Activated CD8-positive, alpha-beta T cell treated with anti-CD3 and anti-CD28 coated beads for 36 hours (primary cell): ENCODE measurements around the gene FAM227A. TPM values are rescaled to one million over a fixed set of nuclear protein-coding genes. Genes with fewer than 3 reads are reported as not detected.

Experiments used
- ATAC-seq: fragments of 200-7000 bp; cut with Tn5 transposase; one replicate; pipeline ENCODE4 v1.10.0; 2021; ENCODE audit warnings: mild to moderate bottlenecking, moderate library complexity
- CTCF ChIA-PET: fragments of 350-600 bp; sonication (Branson Sonifier 250); formaldehyde crosslinking; loops from one replicate; lab custom pipeline; 2021; ENCODE audit warnings: antibody characterized with exemption; lab: Charles Lee
- POLR2A ChIA-PET: fragments of 350-600 bp; sonication (Branson Sonifier 250); formaldehyde crosslinking; loops from one replicate; lab custom pipeline; 2021; ENCODE audit warnings: antibody characterized with exemption; lab: Charles Lee
- DNase-seq: peaks from one replicate; pipeline ENCODE4 v3.0.0-alpha.2; 2020
- H3K27ac Mint-ChIP-seq: one replicate; pipeline ENCODE4 v1.8.0; 2021; ENCODE audit warnings: mild to moderate bottlenecking, mixed read lengths
- H3K27me3 Mint-ChIP-seq: one replicate; pipeline ENCODE4 v1.8.0; 2021; ENCODE audit warnings: mixed read lengths
- H3K36me3 Mint-ChIP-seq: one replicate; pipeline ENCODE4 v1.8.0; 2021; ENCODE audit warnings: low read depth, mixed read lengths
- H3K4me1 Mint-ChIP-seq: one replicate; pipeline ENCODE4 v1.8.0; 2021; ENCODE audit warnings: low read depth, mixed read lengths
- H3K4me3 Mint-ChIP-seq: one replicate; pipeline ENCODE4 v1.8.0; 2021; ENCODE audit warnings: mild to moderate bottlenecking, moderate library complexity, mixed read lengths
- H3K9me3 Mint-ChIP-seq: one replicate; pipeline ENCODE4 v1.8.0; 2021; ENCODE audit warnings: mixed read lengths
- intact Hi-C: fragments of 100-400 bp; cut with micrococcal nuclease; formaldehyde crosslinking; loops from one replicate; pipeline ENCODE4 v1.10.0; 2022
- total RNA-seq, 2 experiments: library from RNA; stranded (reverse); gene quantifications; one replicate each; pipeline ENCODE4 v1.2.3, GENCODE V29; 2021
- TF ChIP-seq, protein P1 (sequence below): fragments of 200-600 bp; IDR thresholded peaks from one replicate; pipeline ENCODE4 v1.8.0; 2022; ENCODE audit warnings: antibody characterized with exemption, mild to moderate bottlenecking

FAM227A gene
- total RNA-seq, 2 experiments from 2014 or later = 0.74 to 1.1 TPM

DNA sequence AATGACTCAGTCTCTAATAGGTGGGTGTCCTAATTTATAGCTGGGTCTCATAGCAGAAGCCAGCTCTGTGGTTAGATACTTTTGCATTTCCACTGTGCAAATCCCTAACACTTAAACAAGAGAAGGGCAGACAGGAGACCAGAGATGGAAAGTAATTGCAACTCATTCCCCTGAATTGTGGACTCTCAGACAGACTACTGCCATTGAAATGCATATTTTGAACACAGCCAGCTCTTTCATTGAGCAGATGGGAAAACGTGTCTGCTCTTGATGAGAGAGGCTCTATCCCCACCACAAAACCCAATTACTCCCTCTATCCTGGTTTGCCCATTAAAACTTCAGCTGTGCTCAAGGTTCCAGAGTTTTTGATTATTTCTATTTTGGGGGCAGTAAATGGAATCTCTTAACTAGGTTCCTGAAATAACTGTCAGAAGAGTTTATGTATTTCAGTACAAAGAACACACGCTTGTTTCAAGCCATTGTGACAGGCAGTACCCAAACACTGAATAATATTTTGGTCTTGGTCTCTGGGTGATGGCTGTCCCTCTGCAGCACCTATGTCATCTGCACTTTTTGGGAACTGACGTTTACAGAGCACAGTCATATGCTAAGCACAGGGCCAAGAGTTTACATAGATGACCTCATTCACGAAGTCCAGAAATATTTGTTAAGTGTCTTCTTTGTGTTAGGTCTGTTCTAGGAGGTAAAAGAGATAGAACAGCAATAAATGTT is 41.7 kb downstream of the FAM227A start:
- TF ChIP-seq, protein P1, sequence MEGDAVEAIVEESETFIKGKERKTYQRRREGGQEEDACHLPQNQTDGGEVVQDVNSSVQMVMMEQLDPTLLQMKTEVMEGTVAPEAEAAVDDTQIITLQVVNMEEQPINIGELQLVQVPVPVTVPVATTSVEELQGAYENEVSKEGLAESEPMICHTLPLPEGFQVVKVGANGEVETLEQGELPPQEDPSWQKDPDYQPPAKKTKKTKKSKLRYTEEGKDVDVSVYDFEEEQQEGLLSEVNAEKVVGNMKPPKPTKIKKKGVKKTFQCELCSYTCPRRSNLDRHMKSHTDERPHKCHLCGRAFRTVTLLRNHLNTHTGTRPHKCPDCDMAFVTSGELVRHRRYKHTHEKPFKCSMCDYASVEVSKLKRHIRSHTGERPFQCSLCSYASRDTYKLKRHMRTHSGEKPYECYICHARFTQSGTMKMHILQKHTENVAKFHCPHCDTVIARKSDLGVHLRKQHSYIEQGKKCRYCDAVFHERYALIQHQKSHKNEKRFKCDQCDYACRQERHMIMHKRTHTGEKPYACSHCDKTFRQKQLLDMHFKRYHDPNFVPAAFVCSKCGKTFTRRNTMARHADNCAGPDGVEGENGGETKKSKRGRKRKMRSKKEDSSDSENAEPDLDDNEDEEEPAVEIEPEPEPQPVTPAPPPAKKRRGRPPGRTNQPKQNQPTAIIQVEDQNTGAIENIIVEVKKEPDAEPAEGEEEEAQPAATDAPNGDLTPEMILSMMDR = no peak
- H3K27me3 Mint-ChIP-seq = no peaks in the 10 kb centered on the region
- CTCF ChIA-PET = interaction anchor here (0.9 kb wide), 1 partner anchor 12 kb away, joined by 3 read pairs; no protein-coding TSS in a partner anchor
- no peak for ATAC-seq
- POLR2A ChIA-PET = interaction anchor here (0.9 to 1.1 kb wide), 2 partner anchors 10 to 77 kb away, joined by 3 read pairs; no protein-coding TSS in a partner anchor
- no peak overlapping the region for H3K27ac Mint-ChIP-seq
- DNase-seq = no peak
- intact Hi-C loops = no loop called here
- peaks cover 6% of the 10 kb centered on the region for H3K36me3 Mint-ChIP-seq
- H3K4me1 Mint-ChIP-seq = no peaks in the 10 kb centered on the region
- no peak overlapping the region for H3K4me3 Mint-ChIP-seq
- peaks cover 10% of the 10 kb centered on the region for H3K9me3 Mint-ChIP-seq

DNA sequence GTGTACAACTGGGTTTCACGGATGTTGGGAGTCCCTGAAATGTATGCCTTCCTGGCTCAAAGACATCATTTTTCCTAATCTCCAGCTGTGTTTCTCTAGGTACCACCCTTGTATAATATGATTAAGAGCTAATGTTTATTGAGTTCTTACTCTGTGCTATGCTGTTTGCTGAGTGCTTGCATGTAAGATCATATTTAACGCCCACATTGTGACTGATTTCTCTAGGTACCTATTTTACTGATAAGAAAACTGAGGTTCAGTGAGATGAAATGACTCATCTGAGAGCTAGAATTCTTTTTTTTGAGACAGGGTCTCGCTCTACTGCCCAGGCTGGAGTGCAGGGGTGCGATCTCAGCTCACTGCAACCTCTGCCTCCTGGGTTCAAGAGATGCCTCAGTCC is 42.6 kb downstream of the FAM227A start:
- intact Hi-C loops = no loop called here
- Mint-ChIP-seq H3K4me3 (no peak overlapping the region), H3K27ac (no peak overlapping the region), H3K36me3 (peaks cover 4% of the 10 kb centered on the region), H3K27me3 (no peaks in the 10 kb centered on the region), H3K9me3 (peaks cover 7% of the 10 kb centered on the region), H3K4me1 (no peaks in the 10 kb centered on the region)
- TF ChIP-seq, protein P1 = no peak
- ChIA-PET CTCF (interaction anchor here (0.7 to 0.9 kb wide), 2 partner anchors 13 to 648 kb away, joined by 3 read pairs; no protein-coding TSS in a partner anchor), POLR2A (interaction anchor here (0.5 to 0.9 kb wide), 4 partner anchors 11 to 453 kb away, joined by 3 to 4 read pairs (median 3); no protein-coding TSS in a partner anchor)
- no peak for ATAC-seq
- no peak for DNase-seq

DNA sequence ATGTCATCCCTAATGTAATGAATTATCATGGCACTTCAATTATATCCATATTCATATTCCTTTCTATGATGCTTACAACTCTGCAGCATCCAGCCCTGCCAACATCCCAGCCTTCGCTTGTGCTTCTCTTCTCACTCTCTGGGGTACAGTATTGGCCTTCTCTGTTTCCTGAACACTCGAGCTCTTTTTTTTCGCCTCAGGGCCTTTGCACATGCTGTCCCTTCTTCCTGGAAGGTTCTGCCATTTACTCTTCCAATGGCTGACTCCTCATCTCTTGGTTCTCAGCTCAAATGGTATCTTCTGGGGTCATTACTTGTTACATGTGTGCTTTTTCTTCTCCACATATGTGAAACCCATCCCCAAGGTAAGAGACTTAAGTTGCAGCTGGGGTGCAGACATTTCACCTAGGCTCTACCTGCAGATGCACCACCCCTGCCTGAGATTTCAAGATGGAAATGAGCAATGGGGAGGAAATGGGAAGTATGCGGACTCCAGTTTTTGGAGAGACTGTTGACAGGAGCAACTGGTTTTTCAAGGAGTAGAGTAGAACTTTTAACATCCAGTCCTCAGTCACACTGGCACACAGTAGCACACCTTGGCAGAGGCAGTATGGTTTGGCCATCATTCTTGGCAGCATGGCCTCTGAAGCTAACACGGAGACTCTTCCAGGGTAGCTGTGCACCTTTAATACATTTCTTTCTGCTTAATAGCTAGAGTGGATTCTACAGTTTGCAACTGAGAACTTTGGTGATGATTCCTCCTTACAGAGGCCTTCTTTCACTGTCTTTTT is 43.8 kb downstream of the FAM227A start:
- ChIA-PET POLR2A (interaction anchor here (0.7 to 1.6 kb wide), 4 partner anchors 8 to 213 kb away, joined by 3 read pairs; no protein-coding TSS in a partner anchor), CTCF (no interaction called here)
- TF ChIP-seq, protein P1 = no peak
- Mint-ChIP-seq H3K27ac (no peak overlapping the region), H3K9me3 (no peaks in the 10 kb centered on the region), H3K4me3 (no peak overlapping the region), H3K27me3 (no peaks in the 10 kb centered on the region), H3K4me1 (no peaks in the 10 kb centered on the region), H3K36me3 (no peaks in the 10 kb centered on the region)
- no peak for ATAC-seq
- intact Hi-C loops = no loop called here
- DNase-seq = no peak

DNA sequence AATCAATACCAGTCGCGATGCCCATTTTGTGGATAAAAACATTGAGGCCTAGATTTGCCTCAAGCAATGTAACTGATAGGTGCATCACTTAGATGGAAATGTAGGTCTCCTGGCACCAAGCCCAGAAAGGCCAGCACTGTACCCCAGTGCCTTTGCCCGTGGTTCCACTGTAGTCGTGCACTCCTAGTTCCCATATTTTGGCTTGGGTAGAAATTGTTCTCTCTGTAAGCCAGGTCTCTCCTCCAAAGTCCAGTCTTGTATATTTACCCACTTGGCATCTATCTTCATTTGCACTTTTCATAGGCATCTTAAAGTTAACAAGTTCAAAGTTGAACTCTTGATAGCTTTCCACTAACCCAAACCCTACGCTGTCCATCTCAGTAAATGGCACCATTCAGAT is 44.6 kb downstream of the FAM227A start:
- Mint-ChIP-seq H3K4me3 (no peak overlapping the region), H3K4me1 (no peaks in the 10 kb centered on the region), H3K27me3 (no peaks in the 10 kb centered on the region), H3K27ac (no peak overlapping the region), H3K9me3 (no peaks in the 10 kb centered on the region), H3K36me3 (no peaks in the 10 kb centered on the region)
- DNase-seq (no peak), ATAC-seq (no peak)
- ChIA-PET CTCF (no interaction called here), POLR2A (interaction anchor here (0.9 to 1.6 kb wide), 2 partner anchors 9 to 13 kb away, joined by 3 read pairs; no protein-coding TSS in a partner anchor)
- TF ChIP-seq, protein P1 = no peak
- intact Hi-C loops = no loop called here
